ENCODE measurements around the gene TBX15. TPM values are rescaled to one million over a fixed set of nuclear protein-coding genes. Genes with fewer than 3 reads are reported as not detected.
A peak's percentile ranks its signal among the peaks of the same experiment; 100 is the strongest.

Gene TBX15
- total and polyA plus RNA-seq, 9 of the 15 experiments (the other 6 are each of a cell fraction or from before 2014, with no cell fraction given), result 0.03 to 3.4 (median 2.3) TPM

DNA sequence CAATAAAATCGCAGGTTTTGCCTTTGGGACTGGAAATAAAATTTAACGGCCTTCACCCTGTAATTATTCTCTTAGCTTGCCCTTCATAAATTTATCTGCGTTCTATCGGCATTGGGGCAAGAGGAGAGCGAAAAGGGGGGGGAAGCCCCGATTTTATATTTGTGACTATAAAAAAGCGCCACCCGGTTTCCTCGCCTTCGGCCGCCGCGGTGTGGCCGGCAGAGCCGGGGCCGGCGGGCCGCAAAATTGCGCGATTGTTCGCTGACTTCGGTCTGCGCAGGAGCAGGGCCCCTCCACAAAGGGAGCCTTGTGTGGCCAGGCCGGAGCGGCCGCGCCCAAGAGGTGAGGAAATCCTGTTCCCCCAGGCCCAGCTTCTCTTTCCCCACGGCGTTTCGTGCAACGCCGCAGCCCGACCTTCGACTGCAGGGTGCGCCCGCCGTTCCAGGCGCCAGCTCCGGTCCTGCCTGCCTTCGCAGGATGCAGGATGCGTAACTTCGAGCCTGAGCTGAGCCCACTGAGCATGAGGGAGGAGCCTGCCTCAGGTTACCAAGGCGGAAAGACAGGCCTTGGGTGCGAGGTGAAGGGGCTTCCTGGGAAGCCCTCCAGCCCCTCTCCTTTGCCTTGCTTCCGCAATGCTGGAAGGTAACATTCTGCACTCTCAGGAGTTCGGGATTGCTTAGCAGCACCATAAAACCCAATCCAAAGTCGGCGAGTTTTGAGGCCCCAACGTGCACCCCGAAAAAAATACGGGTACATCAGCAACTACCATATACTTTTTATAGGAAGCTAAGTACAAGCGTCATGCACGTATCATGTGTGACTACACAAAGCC lies 4.9 kb upstream of the TBX15 start:
- ATAC-seq (no peak), FAIRE-seq (no peak), DNase-seq (ENCODE audit: extremely low read depth in 1 of 4, low spot score in 3 of 4) (no peak)
- intact Hi-C loops (cut with micrococcal nuclease), result no loop called here
- POLR2A ChIA-PET, result interaction anchor here (0.6 kb wide), 1 partner anchor 1127 kb away, joined by 3 read pairs; no protein-coding TSS in a partner anchor
- Histone ChIP-seq H3K9me1 (ENCODE audit: control insufficient read depth, insufficient read depth, low read length) (no peaks in the 10 kb centered on the region), H3K36me3 (ENCODE audit: control insufficient read depth, insufficient read depth, low read length) (no peaks in the 10 kb centered on the region), H3K4me3 (no peak overlapping the region), H3K79me2 (ENCODE audit: control insufficient read depth, insufficient read depth, low read length) (no peaks in the 10 kb centered on the region), H3K9me3 (replicated peaks; ENCODE audit: control insufficient read depth, insufficient read depth, low read depth, low read length) (no peaks in the 10 kb centered on the region), H4K20me1 (replicated peaks; ENCODE audit: control insufficient read depth, insufficient read depth, low read length) (no peaks in the 10 kb centered on the region), H3K27me3 (ENCODE audit: control insufficient read depth in 2 of 2, insufficient read depth in 2 of 2, low read length in 2 of 2) (peaks cover 49 to 68% of the 10 kb centered on the region in 2 experiments), H3K4me2 (ENCODE audit: insufficient read depth, low read length) (no peak overlapping the region), H3K4me1 (replicated peaks in 1 of 2; ENCODE audit: control insufficient read depth in 2 of 2, insufficient read depth in 2 of 2, low read length in 2 of 2) (peaks cover 0 to 8% of the 10 kb centered on the region in 2 experiments; a peak in 2 of 5 replicates), H2AFZ (ENCODE audit: low read depth, low read length) (no peak overlapping the region), H3K9ac (ENCODE audit: insufficient read depth in 1 of 2, low read depth in 2 of 2, low read length in 2 of 2) (no peak overlapping the region), H3K27ac (ENCODE audit: extremely low read depth, low read depth, low read length) (no peak overlapping the region)
- BruUV-seq (replicated peaks), result no TSS peak
- WGBS (ENCODE audit: insufficient coverage, low coverage, missing lambda C conversion rate), result 32% methylated on average over 53 of the region's 53 CpGs
- CTCF ChIA-PET (ENCODE audit: low intra/inter-chr PET ratio), result interaction anchor here (0.5 kb wide), 1 partner anchor 1299 kb away, joined by 3 read pairs; no protein-coding TSS in a partner anchor
- in situ Hi-C loops (cut with MboI), result no loop called here
- TF ChIP-seq, protein P1, sequence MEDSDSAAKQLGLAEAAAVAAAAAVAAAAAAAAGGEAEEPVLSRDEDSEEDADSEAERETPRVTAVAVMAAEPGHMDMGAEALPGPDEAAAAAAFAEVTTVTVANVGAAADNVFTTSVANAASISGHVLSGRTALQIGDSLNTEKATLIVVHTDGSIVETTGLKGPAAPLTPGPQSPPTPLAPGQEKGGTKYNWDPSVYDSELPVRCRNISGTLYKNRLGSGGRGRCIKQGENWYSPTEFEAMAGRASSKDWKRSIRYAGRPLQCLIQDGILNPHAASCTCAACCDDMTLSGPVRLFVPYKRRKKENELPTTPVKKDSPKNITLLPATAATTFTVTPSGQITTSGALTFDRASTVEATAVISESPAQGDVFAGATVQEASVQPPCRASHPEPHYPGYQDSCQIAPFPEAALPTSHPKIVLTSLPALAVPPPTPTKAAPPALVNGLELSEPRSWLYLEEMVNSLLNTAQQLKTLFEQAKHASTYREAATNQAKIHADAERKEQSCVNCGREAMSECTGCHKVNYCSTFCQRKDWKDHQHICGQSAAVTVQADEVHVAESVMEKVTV (CRISPR knock-in tag; IDR thresholded peaks at IDR 0.05), result 0 out of 2 replicates have a peak, but pooled peaks have one; percentile 10
- TF ChIP-seq, protein P2, sequence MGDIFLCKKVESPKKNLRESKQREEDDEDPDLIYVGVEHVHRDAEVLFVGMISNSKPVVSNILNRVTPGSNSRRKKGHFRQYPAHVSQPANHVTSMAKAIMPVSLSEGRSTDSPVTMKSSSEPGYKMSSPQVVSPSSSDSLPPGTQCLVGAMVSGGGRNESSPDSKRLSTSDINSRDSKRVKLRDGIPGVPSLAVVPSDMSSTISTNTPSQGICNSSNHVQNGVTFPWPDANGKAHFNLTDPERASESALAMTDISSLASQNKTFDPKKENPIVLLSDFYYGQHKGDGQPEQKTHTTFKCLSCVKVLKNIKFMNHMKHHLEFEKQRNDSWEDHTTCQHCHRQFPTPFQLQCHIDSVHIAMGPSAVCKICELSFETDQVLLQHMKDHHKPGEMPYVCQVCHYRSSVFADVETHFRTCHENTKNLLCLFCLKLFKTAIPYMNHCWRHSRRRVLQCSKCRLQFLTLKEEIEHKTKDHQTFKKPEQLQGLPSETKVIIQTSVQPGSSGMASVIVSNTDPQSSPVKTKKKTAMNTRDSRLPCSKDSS (IDR thresholded peaks at IDR 0.05; ENCODE audit: low read depth, partially characterized antibody), result no peak
